ENCODE results near the gene ZNF514.
"Not testable (repeated sequence)": the region's sequence is repeated elsewhere in the genome, so short reads cannot be mapped to it uniquely, and the experiment has no call there.

The ZNF514 gene

GRCh38 chr2:95159690-95160449 lies at the start of gene ZNF514:
Gene ZNF514 (minus strand): TSS chr2:95159848. CDS start chr2:95153253, 6,595 bp downstream.
- H3K9me3 ChIP-seq (ENCODE audit: control insufficient read depth, insufficient read depth, low read length) = no peaks in the 10 kb centered on the region
- no CpG with 5 or more reads among the region's 64 CpGs for WGBS (ENCODE audit: insufficient coverage, insufficient read length)
- H3K27ac ChIP-seq (ENCODE audit: low read length) = no peak within 1 kb of the TSS
- H3K36me3 ChIP-seq (ENCODE audit: control insufficient read depth, insufficient read depth, low read length) = no peaks in the 10 kb centered on the region
- H3K4me3 ChIP-seq (ENCODE audit: low read length) = peak within 1 kb of the TSS; percentile 61; the same call in 1 of the 2 replicates
- H3K4me1 ChIP-seq (ENCODE audit: control insufficient read depth, insufficient read depth, low read length) = no peaks in the 10 kb centered on the region; the same call in 1 of the 2 replicates
- H3K27me3 ChIP-seq (ENCODE audit: control insufficient read depth, insufficient read depth, low read length) = no peaks in the 10 kb centered on the region; the same call in none of the 2 replicates
- DNase-seq (ENCODE audit: low read depth, low spot score) = no peak

DNA sequence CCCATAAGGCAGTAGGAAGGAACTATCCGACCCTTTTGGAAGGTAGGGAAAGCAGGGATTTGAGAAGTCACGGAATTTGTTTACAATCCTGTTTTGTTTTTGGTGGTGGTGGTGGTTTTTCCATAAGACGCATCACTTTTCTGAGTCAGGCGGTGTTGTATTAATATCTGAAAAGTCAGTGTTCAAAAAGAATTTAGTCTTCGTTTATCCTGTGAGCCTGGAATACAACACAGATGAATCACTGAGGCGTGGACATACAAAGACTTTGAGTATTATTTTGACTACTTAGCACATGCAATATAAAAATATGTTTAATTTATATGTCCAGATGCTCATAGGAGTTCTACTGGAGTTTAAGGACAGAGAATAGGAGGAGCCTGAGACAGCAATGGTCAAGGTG lies 48.5 kb upstream of the ZNF514 start:
- Histone ChIP-seq H3K4me1 (ENCODE audit: control insufficient read depth, insufficient read depth, low read length) (no peaks in the 10 kb centered on the region), H3K27me3 (ENCODE audit: control insufficient read depth, insufficient read depth, low read length) (peaks cover 3% of the 10 kb centered on the region; the same call in 1 of the 2 replicates), H3K27ac (ENCODE audit: low read length) (no peak overlapping the region), H3K36me3 (ENCODE audit: control insufficient read depth, insufficient read depth, low read length) (peaks cover 4% of the 10 kb centered on the region; the same call in 1 of the 2 replicates), H3K4me3 (ENCODE audit: low read length) (peak overlapping the region; percentile 55; the same call in 1 of the 2 replicates), H3K9me3 (ENCODE audit: control insufficient read depth, insufficient read depth, low read length) (no peaks in the 10 kb centered on the region)
- no peak for DNase-seq (ENCODE audit: low read depth, low spot score)
- no CpG with 5 or more reads among the region's 6 CpGs for WGBS (ENCODE audit: insufficient coverage, insufficient read length)

- DNase-seq (ENCODE audit: low read depth, low spot score) = peak; percentile 73
- no CpG with 5 or more reads among the region's 74 CpGs for WGBS (ENCODE audit: insufficient coverage, insufficient read length)
- H3K27ac ChIP-seq (ENCODE audit: low read length) = no peak within 1 kb of the TSS
- peaks cover 4% of the 10 kb centered on the region; the same call in 1 of the 2 replicates for H3K36me3 ChIP-seq (ENCODE audit: control insufficient read depth, insufficient read depth, low read length)
- no peaks in the 10 kb centered on the region for H3K4me1 ChIP-seq (ENCODE audit: control insufficient read depth, insufficient read depth, low read length)
- no peaks in the 10 kb centered on the region for H3K9me3 ChIP-seq (ENCODE audit: control insufficient read depth, insufficient read depth, low read length)
- peak within 1 kb of the TSS; percentile 55 for H3K4me3 ChIP-seq (ENCODE audit: low read length)
- peaks cover 3% of the 10 kb centered on the region; the same call in 1 of the 2 replicates for H3K27me3 ChIP-seq (ENCODE audit: control insufficient read depth, insufficient read depth, low read length)
Observed at GRCh38 chr2:95207111-95207961, 47.7 kb upstream of the ZNF514 start, which contains the start of gene ZNF892. Gene ZNF892 (plus strand): TSS chr2:95207521. CDS start chr2:95207816, 295 bp downstream.

- H3K4me3 ChIP-seq (ENCODE audit: low read length) = no peak overlapping the region; the same call in 1 of the 2 replicates
Observed at GRCh38 chr2:95206096-95206495, 46.4 kb upstream of the ZNF514 start.

DNA sequence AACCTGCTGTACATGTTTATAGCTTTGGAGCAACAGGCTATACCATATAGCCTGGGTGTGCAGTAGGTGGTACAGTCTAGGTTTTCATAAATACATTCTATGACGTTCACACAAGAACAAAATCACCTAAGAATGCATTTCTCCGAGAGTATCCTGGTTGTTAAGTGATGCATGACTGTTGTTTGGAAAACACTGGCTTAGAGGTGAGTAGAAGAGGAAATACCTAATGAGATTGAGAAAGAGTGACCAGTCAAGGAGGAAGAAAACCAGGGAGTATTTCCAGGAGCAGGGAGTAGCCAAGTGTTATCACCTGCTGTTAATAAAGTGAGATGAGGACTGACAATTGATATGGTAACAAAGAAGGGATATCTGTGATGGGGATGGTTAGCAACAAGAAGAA lies 44.7 kb upstream of the ZNF514 start:
- no CpG with 5 or more reads among the region's 2 CpGs for WGBS (ENCODE audit: insufficient coverage, insufficient read length)
- H3K36me3 ChIP-seq (ENCODE audit: control insufficient read depth, insufficient read depth, low read length) = no peaks in the 10 kb centered on the region
- H3K4me3 ChIP-seq (ENCODE audit: low read length) = no peak overlapping the region
- peaks cover 3% of the 10 kb centered on the region; the same call in 1 of the 2 replicates for H3K27me3 ChIP-seq (ENCODE audit: control insufficient read depth, insufficient read depth, low read length)
- H3K9me3 ChIP-seq (ENCODE audit: control insufficient read depth, insufficient read depth, low read length) = no peaks in the 10 kb centered on the region
- H3K27ac ChIP-seq (ENCODE audit: low read length) = no peak overlapping the region
- DNase-seq (ENCODE audit: low read depth, low spot score) = no peak
- no peaks in the 10 kb centered on the region for H3K4me1 ChIP-seq (ENCODE audit: control insufficient read depth, insufficient read depth, low read length)

More at GRCh38 chr2:95206096-95206495, 46.4 kb upstream of the ZNF514 start:
- no peaks in the 10 kb centered on the region for H3K4me1 ChIP-seq (ENCODE audit: control insufficient read depth, insufficient read depth, low read length)
- peaks cover 3% of the 10 kb centered on the region; the same call in 1 of the 2 replicates for H3K27me3 ChIP-seq (ENCODE audit: control insufficient read depth, insufficient read depth, low read length)
- no peak overlapping the region for H3K27ac ChIP-seq (ENCODE audit: low read length)
- no peaks in the 10 kb centered on the region for H3K36me3 ChIP-seq (ENCODE audit: control insufficient read depth, insufficient read depth, low read length)
- no peaks in the 10 kb centered on the region for H3K9me3 ChIP-seq (ENCODE audit: control insufficient read depth, insufficient read depth, low read length)
- DNase-seq (ENCODE audit: low read depth, low spot score) = no peak
- WGBS (ENCODE audit: insufficient coverage, insufficient read length) = no CpG with 5 or more reads among the region's 10 CpGs

- Histone ChIP-seq H3K27ac (ENCODE audit: low read length) (no peak overlapping the region), H3K4me1 (ENCODE audit: control insufficient read depth, insufficient read depth, low read length) (no peaks in the 10 kb centered on the region), H3K27me3 (ENCODE audit: control insufficient read depth, insufficient read depth, low read length) (peaks cover 3% of the 10 kb centered on the region; the same call in 1 of the 2 replicates), H3K9me3 (ENCODE audit: control insufficient read depth, insufficient read depth, low read length) (no peaks in the 10 kb centered on the region), H3K36me3 (ENCODE audit: control insufficient read depth, insufficient read depth, low read length) (no peaks in the 10 kb centered on the region), H3K4me3 (ENCODE audit: low read length) (no peak overlapping the region)
- DNase-seq (ENCODE audit: low read depth, low spot score) = no peak
- no CpG with 5 or more reads among the region's 4 CpGs for WGBS (ENCODE audit: insufficient coverage, insufficient read length)
Observed at GRCh38 chr2:95203911-95204310, 44.3 kb upstream of the ZNF514 start.

GRCh38 chr2:95192956-95193355 lies 33.3 kb upstream of the ZNF514 start:
- H3K4me1 ChIP-seq (ENCODE audit: control insufficient read depth, insufficient read depth, low read length); H3K27me3 ChIP-seq (ENCODE audit: control insufficient read depth, insufficient read depth, low read length); H3K36me3 ChIP-seq (ENCODE audit: control insufficient read depth, insufficient read depth, low read length); DNase-seq (ENCODE audit: low read depth, low spot score); H3K27ac ChIP-seq (ENCODE audit: low read length); H3K4me3 ChIP-seq (ENCODE audit: low read length); H3K9me3 ChIP-seq (ENCODE audit: control insufficient read depth, insufficient read depth, low read length): not testable (repeated sequence)
- WGBS (ENCODE audit: insufficient coverage, insufficient read length) = no CpG with 5 or more reads among the region's 15 CpGs

- H3K9me3 ChIP-seq (ENCODE audit: control insufficient read depth, insufficient read depth, low read length) = no peaks in the 10 kb centered on the region
- H3K4me3 ChIP-seq (ENCODE audit: low read length) = no peak overlapping the region
- H3K27me3 ChIP-seq (ENCODE audit: control insufficient read depth, insufficient read depth, low read length) = no peaks in the 10 kb centered on the region
- no CpG with 5 or more reads among the region's 2 CpGs for WGBS (ENCODE audit: insufficient coverage, insufficient read length)
- 0 out of 2 replicates have a peak, but pooled peaks cover 4% of the 10 kb centered on the region for H3K36me3 ChIP-seq (ENCODE audit: control insufficient read depth, insufficient read depth, low read length)
- no peaks in the 10 kb centered on the region for H3K4me1 ChIP-seq (ENCODE audit: control insufficient read depth, insufficient read depth, low read length)
- H3K27ac ChIP-seq (ENCODE audit: low read length) = no peak overlapping the region
- DNase-seq (ENCODE audit: low read depth, low spot score) = no peak
Observed at GRCh38 chr2:95185973-95186372, 26.3 kb upstream of the ZNF514 start.

- WGBS (ENCODE audit: insufficient coverage, insufficient read length) = no CpG with 5 or more reads among the region's 3 CpGs
- H3K36me3 ChIP-seq (ENCODE audit: control insufficient read depth, insufficient read depth, low read length) = 0 out of 2 replicates have a peak, but pooled peaks cover 4% of the 10 kb centered on the region
- H3K4me3 ChIP-seq (ENCODE audit: low read length) = no peak overlapping the region
- H3K27ac ChIP-seq (ENCODE audit: low read length) = no peak overlapping the region
- DNase-seq (ENCODE audit: low read depth, low spot score) = no peak
- no peaks in the 10 kb centered on the region for H3K27me3 ChIP-seq (ENCODE audit: control insufficient read depth, insufficient read depth, low read length)
- H3K4me1 ChIP-seq (ENCODE audit: control insufficient read depth, insufficient read depth, low read length) = no peaks in the 10 kb centered on the region
- H3K9me3 ChIP-seq (ENCODE audit: control insufficient read depth, insufficient read depth, low read length) = no peaks in the 10 kb centered on the region
Observed at GRCh38 chr2:95185197-95185596, 25.5 kb upstream of the ZNF514 start.

- WGBS (ENCODE audit: insufficient coverage, insufficient read length) = no CpG with 5 or more reads among the region's 18 CpGs
- H3K36me3 ChIP-seq (ENCODE audit: control insufficient read depth, insufficient read depth, low read length) = peaks cover 4% of the 10 kb centered on the region; the same call in 1 of the 2 replicates
- no peaks in the 10 kb centered on the region for H3K27me3 ChIP-seq (ENCODE audit: control insufficient read depth, insufficient read depth, low read length)
- H3K4me1 ChIP-seq (ENCODE audit: control insufficient read depth, insufficient read depth, low read length) = no peaks in the 10 kb centered on the region
- H3K4me3 ChIP-seq (ENCODE audit: low read length) = no peak overlapping the region
- no peak for DNase-seq (ENCODE audit: low read depth, low spot score)
- no peak overlapping the region for H3K27ac ChIP-seq (ENCODE audit: low read length)
- H3K9me3 ChIP-seq (ENCODE audit: control insufficient read depth, insufficient read depth, low read length) = no peaks in the 10 kb centered on the region
Observed at GRCh38 chr2:95181774-95182173, 22.1 kb upstream of the ZNF514 start.
